ENCODE results near the gene RNGTT.
"Not testable (repeated sequence)": the region's sequence is repeated elsewhere in the genome, so short reads cannot be mapped to it uniquely, and the experiment has no call there.

The RNGTT gene

DNA sequence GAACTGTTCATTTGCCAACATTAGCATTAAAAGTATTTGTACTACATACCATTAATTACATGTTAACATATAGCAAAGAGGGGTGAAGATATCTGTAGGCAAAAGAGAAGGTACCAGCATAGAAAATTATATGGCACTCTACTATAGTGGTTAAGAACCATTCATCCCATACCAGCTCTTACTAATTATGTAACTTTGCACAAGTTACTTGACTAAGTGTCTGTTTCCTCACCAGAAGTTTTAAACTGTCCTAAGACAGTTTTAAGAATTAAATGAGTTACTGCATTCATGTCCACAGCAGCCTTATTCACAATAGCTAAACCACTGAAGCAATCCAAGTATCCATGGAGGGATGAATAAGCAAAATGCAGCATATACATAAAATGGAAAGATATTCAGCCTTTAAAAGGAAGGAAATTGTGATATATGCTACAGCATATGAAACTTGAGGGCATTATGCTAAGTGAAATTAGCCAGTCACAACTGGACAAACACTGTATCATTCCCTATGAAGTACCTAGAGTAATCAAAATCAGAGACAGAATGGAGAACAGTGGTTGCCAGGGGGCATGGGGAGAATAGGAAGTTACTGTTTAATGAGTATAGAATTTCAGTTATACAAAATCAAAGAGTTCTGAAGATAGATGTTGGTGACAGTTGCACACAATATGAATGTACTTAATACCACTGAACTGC is 98.9 kb downstream of the RNGTT start:
- no peak for DNase-seq

DNA sequence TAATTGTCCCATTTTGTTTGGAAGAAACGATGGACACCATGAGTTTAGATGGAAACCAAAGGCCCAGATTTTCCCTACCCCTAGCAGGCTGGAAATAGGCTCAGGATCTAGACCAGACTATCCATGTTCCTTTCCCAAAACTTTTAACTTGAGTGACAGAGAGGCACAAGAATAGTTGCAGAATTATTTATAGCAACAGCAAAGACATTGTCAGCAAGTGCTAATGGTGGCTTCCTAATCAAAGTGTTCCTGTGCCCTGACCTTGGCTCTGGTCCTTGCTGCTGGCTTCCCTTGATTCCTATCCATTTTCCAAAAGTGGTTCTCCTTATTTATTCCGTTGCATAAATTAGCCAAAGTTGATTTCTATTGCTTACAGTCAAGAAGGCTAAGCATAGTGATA is 103.1 kb downstream of the RNGTT start:
- DNase-seq: no peak

DNA sequence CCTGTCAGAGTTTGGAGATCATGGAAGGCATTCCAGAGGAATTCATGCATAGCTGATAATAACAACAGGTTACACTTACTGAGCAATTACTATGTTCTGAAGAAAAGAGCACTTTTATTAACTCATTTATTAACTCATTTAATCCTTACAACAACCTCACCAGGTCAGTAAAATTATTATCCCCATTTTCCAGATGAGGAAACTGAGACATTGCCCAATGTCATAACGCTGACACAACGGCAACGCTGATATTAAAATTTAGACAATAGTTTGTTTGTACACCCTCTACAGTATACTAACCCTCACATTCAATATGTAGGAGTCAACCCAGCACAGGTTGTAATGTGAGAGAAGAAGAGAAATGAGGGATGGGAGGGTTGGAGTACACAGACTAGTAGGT is 105.0 kb downstream of the RNGTT start:
- no peak for DNase-seq

DNA sequence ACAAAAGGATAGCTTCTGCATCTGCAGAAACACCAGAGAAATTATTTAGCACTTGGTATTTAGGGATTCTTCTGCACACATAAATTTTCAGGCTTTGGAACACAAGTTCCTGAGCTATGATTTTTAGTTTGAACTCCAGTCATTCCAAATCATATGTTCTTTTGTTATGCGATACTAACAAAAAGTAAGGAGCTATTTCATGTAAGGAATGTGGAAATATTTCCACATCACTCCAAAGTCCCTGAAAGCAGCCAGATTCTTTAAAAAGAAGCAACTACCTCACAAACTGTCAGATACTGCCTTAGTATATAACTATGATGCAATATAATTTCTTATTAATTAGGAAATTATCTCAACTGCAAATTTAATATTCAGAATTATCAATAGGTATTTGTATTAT is 106.9 kb downstream of the RNGTT start:
- no peak for DNase-seq

DNA sequence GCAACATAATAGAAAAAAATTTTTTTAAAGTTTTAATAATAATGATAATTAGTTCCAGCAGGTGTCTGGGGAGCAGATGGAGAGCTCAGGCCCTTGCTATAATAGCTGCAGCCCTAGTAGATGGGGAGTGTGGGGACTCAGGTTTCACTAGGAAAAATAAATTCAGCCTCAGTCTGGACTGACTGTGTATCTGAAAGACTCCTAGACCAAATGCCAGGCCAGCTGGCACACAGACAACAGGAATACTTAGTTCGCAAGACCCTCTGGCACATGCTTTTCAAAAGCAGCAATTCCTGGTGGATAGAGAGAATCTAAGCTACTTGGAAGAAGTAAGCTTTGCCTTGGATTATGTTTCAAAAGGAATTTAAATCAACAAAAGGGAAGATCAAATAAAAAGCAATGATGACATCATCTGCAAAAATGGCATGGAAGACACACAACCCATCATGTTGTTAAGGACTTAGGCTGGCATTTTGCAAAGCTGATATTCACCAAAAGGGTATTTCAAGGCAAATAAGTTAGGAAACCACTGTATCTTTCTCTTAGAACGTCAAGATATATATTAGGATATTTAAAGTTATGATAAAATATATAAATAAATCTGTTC is 107.8 kb downstream of the RNGTT start:
- no peak for DNase-seq

DNA sequence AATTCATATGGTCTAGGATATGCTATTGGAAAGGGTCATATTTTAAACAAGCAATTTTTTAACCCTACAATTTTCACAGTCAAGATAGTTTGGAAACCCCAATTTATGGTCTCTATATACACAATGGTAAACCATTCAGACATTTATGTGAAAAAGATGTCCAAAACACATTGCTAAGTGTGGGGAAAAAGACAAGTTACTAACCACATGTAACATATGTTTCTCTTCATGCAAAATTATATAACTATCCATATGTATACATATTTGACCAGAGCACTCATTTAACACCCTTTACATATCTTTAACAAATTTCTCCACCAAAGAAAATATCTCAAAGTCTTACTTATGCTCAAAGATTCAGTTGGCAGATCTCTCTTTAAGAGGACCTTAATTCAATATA is 110.6 kb downstream of the RNGTT start:
- no peak for DNase-seq

DNA sequence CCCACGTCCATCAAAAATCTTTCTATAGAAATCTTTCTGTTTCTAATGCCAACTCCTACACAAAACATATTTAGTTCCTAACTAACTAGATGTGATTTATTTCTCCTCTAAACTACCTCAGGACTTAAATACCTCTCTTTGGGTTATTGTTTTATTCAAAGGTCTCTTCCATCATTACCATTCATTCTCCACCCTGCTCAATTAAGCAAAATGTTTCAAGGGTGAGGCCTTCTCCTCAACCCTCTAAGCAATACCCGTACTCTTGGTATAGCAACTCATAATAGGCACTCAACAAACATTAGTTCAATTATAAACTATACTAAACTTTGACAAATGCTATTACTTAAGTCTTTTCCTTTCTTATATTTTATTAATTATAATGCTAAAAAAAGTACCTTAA is 111.4 kb downstream of the RNGTT start:
- no peak for DNase-seq

DNA sequence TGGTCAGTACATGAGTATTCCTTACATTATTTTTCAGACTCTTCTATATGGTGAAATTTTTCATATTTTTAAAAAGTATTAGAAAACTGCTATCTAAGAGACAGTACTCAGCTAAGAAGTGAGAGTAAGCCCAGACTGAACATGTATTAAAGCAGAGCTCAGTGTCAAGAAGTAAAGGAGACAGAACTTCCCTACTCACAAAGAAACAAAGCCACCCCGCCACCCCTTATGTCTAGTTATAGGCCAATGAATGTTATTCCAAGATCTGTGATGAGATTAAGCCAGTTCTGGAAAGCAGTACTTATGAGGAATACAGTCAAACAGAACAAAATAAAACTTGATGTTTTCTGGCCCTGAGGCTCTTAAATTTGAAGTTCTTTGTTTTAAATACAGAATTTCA is 114.5 kb downstream of the RNGTT start:
- DNase-seq: no peak

DNA sequence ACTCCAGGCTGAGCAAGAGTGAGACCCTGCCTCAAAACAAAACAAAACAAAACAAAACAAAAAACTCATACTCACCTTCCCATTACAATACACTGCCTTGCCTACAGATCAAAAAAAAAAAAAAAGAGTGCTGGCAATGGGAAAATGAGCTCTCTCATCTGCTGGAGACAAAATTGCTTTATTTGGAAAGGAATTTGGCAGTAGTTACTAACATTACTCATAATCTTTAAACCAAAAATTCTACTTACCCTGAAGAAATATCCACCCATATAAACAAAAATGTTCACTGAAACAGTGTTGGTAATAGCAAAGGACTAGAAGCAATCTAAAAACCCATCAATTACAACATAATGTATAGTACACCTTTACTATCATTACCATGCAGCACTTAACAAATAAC is 120.4 kb downstream of the RNGTT start:
- no peak for DNase-seq

DNA sequence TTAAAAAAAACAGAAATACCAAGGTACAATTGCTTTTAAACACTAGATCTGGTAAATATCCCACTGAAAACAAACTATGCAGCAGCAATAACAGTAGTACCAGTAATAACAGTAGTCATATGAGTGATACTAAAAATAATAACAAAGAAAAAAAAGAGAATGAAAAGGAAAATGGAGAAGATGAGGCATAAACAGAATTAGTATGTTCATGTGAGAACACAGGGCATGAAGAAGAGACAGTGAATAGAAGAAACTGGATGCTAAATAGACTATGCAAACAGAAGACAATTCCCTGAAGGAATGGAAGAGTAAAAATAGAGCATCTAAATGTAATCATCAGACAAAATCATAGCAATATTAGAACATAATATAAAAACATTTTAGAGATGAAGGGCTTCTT is 121.1 kb downstream of the RNGTT start:
- DNase-seq: no peak

DNA sequence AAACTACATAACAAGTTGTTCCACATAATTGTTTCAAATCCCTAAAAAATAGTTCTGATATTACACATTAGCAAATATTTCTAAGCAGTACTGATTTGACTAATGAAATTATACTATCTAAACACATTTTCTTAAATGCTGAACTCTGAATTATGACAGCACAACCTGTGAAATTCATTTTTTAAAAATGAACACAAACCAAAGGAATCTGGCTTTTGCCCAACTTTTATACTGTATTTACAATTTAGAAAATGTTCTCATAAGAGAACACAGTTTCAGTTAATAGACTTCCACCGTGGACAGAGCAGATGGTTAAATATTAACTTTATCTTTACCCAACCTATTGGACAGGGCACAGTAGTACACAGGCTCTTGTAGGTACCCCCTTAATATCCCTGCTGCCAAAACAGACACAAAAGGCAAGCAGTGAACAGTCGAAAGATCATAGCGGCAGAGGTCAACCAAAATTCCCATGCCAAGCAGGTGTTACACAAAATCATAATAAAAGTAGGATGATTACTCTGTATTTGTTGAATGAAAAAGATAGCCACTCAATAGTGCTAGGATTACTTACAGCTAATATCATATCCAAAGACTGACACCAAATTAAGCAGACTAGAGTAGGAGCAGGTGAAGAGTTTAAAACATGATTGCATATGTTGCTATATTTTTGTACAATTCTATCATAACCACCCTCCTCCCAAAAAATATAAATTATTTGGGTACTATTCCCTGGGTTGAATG is 122.5 kb downstream of the RNGTT start:
- DNase-seq: no peak

DNA sequence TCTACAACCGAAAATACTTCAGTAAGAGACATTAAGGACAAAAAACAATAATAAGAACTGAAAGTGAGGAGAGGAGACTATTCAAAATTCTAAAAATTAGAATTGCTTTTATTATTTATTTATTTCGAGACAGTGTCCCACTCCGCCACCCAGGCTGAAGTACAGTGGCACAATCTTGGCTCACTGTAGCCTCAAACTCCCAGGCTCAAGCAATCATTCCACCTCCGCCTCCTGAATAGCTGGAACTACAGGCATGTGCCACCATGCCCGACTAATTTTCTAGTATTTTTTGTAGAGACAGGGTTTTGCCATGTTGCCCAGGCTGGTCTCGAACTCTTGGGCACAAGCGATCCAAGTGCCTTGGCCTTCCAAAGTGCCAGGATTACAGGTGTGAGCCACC is 123.1 kb downstream of the RNGTT start:
- no peak for DNase-seq

DNA sequence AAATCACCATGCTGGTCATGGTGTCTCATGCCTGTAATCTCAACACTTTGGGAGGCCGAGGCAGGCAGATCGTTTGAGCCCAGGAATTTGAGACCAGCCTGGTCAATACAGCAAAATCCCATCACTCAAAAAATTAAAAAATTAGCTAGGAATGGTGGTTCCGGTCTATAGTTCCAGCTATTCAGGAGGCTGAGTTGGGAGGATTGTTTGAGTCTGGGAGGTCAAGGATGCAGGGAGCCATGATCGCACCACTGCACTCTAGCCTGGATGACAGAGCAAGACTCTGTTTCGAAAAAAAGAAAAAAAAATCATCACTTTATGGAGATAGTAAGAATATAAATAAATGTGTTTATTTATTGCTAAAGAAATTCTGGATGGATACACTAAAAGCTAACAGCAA is 124.1 kb downstream of the RNGTT start:
- no peak for DNase-seq

DNA sequence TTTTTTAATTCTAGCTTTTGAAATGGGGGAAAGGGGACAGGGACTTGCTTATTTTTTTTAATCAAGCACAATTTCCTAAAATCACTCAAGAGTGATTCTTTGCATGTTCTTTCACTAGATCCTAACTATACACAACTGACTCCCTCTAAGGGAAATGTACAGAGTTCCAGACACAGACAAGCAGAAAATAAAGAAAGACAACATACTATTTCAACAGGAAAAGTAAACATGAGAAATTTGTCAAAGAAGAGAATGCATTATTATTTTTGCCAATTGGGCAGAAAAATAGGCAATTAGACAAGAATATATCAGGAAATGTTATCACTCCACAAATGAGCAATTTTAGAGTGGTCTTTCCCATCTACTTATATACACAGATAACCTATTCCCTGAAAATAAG is 128.2 kb downstream of the RNGTT start:
- DNase-seq: no peak

DNA sequence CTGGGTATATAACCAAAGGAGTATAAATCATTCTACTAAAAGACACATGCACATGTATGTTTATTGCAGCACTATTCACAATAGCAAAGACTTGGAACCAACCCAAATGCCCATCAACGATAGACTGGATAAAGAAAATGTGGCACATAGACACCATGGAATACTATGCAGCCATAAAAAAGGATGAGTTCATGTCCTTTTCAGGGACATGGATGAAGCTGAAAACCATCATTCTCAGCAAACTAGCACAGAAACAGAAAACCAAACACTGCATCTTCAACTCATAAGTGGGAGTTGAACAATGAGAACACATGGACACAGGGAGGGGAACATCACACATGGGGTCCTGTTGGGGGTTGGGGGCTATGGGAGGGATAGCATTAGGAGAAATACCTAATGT is 130.3 kb downstream of the RNGTT start:
- DNase-seq: not testable (repeated sequence)

DNA sequence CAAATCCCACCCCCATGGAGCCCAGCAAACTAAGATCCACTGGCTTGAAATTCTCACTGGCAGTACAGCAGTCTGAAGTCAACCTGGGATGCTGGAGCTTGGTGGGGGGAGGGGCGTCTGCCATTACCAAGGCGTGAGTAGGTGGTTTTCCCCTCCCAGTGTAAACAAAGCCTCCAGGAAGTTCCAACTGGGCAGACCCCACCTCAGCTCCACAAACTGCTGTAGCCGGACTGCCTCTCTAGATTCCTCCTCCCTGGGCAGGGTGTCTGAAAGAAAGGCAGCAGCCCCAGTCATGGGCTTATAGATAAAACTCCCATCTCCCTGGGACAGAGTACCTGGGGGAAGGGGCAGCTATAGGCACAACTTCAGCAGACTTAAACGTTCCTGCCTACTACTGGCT is 135.8 kb downstream of the RNGTT start:
- DNase-seq: not testable (repeated sequence)

DNA sequence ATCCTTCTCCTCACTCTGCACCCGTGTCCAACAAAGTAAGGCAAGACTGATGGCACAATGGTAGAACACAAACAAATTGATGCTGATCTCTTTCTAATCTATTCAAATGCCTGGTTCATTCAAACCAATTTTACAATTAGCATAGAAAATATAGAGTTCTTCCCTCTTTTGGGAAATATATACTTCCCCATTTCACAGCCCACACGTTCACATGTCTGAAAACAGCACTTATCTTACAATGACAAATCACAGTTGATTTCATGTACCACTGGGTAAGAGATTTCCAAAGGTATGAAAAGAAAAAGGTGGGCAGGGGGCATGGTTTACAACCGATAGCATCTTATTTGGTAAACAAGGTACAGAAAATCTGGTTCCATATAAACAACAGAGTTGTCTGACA is 137.6 kb downstream of the RNGTT start:
- no peak for DNase-seq

DNA sequence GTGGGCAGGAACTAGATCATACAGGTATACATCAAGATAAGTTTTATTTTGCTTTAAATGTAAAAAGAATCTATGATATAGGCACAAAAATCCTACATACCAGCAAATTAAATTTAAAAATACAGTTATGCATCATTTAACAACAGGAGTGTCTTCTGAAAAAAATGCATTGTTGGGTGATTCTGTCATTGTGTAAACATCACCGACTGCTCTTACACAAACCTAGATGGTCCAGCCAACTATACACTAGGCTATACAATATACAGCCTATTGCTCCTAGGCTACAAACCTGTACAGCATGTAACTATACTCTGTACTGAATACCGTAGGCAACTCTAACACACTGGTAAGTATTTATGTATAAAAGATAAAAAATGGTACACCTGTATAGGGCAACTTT is 139.4 kb downstream of the RNGTT start:
- DNase-seq: no peak

DNA sequence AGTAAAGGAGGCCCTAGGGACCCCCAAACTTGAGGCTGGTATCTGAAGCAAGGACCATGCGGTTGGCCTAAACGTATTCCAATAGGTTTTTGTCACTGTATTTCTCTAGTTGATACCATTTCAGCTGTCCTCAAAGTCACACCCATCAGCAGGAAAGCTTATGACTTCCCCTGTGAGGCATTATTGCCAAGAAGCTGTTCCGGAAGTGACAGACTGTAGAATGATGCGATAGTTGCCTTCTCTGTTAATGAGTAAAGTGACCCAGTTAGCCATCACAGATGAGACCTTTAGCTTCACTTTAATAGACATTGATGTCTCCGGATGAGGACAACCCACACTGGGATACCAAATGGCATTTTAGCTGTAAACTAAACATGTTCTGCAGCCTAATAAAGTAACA is 147.9 kb downstream of the RNGTT start:
- DNase-seq: no peak

DNA sequence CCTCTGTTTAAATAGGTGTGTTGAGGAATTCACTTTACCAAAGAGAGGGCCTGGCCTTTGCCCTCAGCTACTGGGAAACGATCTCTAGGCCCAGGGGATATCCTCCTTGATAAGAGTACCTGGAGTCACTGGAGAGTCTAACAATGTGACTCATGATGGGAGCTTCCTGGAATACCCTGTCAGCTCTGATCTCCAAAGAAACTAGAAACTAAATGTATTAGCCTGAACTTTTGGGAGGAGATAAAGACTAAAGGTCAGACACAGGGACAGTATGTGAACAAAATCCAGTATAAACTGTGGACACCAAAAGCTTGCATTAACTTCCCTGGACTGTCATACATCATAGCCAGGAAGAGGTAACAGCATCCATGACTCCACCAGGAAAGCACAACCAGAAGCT is 148.5 kb downstream of the RNGTT start:
- no peak for DNase-seq

DNA sequence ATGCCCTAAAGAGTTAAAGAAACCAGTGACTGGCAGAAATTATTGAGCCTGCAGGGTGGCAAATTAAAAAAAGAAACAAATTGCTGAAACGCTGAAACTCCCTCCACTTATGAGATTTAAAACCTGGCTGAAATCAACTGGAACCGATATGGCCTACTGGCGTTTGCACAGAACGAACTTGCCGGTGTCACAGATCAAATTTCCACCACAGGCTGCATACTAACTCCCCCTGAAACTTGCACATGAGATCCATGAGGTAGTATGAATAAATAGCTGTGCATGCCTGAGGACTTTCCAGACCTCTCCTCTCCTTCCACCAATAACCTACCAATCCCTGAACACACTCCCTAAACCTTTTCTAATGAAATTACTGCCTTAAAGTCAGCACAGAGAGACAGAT is 150.4 kb downstream of the RNGTT start:
- no peak for DNase-seq

DNA sequence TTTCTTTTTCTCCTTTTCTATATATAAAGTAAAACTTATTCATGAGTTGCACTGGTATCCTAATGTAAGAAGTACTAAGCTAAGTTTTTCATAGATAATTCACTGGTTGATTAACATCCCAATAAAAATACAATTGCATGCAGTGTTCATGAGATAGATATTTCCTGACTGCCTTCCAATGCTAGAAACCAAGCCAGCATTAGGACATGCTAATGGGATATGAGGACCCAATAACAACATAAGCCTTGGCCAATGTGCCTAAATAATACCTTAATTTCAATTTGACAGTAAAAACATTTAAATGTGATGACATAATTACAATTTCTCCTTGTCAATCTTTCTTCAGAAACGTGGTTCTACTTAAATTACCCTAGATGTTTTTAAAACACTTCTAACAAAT is 152.7 kb downstream of the RNGTT start:
- DNase-seq: no peak

DNA sequence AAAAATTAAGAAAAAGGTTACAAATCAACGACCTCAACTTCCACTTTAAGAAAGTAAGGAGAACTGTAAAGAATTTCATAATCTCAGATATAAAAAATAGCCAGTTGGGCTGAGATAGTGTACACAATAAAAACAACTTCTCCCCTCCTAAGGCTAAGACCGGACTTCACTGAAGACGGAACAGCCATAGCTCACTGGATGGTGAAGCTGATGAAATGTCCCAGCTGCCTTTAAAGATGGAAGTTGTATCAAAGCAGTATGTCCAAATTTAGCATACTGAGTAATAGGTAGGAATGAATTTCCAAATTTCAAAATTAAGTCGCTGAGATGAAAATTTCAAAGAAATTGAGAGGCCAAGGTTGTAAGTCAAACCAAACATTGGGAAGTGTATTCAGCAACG is 153.3 kb downstream of the RNGTT start:
- DNase-seq: no peak

DNA sequence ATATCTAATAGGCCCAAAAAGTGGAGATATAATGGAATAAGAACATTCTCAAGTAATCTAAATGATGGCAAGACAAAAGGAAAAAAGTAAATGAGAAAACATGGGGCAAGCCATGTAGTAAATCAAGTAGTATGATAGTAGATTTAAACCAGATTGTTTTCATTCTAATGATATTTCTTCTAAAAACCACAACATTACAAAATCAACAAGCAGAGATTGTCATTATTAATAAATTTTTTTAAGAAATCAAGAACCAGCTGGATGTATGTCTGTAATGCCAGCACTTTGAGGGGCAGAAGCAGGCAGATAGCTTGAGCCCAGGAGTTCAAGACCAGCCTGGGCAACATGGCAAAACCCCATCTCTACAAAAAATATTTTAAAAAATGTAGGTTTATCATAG is 155.0 kb downstream of the RNGTT start:
- DNase-seq: no peak

DNA sequence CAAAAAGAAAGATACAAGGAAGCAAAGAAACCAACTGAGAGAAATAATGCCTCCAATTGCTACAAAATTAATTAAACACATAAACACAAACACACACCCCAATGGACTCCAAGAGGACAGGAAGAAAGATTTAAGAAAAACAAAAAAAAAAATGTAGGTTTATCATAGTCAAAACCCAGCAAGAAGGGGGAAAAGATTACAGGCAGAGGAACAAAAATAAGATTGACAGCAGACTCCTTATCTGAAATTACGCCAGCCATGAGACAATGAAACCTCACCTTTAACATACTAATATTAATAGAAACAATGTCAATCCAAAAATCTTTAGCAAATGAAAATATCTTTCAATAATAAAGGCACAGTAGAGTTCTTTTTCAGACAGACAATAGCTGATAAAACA is 155.8 kb downstream of the RNGTT start:
- no peak for DNase-seq

Data from CD4-positive, alpha-beta T cell treated with Interleukin-17A for 1 hour (primary cell).